Measurements from ENCODE around the gene SOCS1. TPM values are rescaled to one million over a fixed set of nuclear protein-coding genes. Genes with fewer than 3 reads are reported as not detected.

Gene SOCS1
- total and polyA plus RNA-seq, 9 of the 15 experiments (the other 6 are each of a cell fraction or from before 2014, with no cell fraction given): 0.04 to 7.5 (median 2.3) TPM

DNA sequence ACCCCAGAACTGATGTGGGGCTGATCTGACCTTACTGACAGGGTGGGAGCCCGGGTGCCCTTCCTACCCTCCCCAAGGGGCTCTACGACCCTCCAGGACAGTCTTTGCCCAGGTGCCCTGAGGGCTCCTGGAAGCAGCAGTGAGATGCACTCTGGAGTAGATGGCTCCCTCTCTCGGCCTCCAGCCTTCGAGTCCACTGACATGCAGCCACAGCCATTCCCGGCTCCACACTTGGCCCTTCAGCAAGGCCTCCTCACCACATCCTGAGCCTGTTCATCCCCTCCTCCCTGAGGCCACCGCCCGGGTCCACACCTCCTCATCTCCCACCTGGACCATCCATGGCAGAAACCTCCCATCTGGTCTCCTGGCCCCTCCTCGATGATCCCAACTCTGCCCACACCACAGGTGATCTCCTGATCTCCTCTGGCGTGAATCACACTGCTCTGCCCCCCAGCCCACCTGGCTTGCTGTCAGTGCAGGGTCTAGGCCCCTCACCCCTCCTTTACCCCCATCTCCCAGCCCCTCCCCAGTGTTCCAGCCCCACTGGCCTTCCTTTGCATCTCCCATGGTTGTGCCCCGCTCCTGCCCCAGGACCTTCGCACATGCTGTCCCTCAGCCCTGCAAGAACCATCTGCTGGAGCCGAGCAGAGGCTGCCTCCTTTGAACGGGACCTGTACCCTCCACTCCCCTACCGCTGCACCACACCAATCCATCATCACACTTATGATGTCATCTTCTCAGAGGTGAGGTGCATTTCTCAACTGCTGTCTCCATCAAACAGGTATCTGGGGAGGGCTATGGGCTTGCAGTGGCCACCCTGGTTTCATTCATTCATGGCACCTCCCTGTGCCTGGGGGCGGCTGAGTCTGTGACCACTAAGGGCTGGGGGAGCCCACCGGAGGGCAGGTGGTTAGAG is 44.7 kb downstream of the SOCS1 start (continued):
- TF ChIP-seq SRF (CRISPR knock-in tag; IDR thresholded peaks at IDR 0.05) (no peak), CTCF (IDR thresholded peaks at IDR 0.05 in 2 of 3, conservative IDR thresholded peaks at IDR 0.05 in 1 of 3; ENCODE audit: insufficient read depth in 2 of 3, low read depth in 1 of 3, low read length in 3 of 3) (peak in 2 of 3 experiments; percentile 16 to 30; a peak in 2 of 6 replicates), ZBTB1 (CRISPR knock-in tag; IDR thresholded peaks at IDR 0.05; ENCODE audit: borderline replicate concordance, low read depth) (no peak), WHSC1 (IDR thresholded peaks at IDR 0.05; ENCODE audit: low read length) (no peak), RBM25 (IDR thresholded peaks at IDR 0.05; ENCODE audit: low read depth, low read length, severe bottlenecking) (peak; percentile 37), ZNF311 (CRISPR knock-in tag; IDR thresholded peaks at IDR 0.05) (no peak), NFXL1 (CRISPR knock-in tag; IDR thresholded peaks at IDR 0.05) (no peak), BMI1 (IDR thresholded peaks at IDR 0.05; ENCODE audit: low read length) (no peak), RBM39 (optimal IDR thresholded peaks at IDR 0.05; ENCODE audit: low read depth, low read length) (no peak)
- TF ChIP-seq, protein P1, sequence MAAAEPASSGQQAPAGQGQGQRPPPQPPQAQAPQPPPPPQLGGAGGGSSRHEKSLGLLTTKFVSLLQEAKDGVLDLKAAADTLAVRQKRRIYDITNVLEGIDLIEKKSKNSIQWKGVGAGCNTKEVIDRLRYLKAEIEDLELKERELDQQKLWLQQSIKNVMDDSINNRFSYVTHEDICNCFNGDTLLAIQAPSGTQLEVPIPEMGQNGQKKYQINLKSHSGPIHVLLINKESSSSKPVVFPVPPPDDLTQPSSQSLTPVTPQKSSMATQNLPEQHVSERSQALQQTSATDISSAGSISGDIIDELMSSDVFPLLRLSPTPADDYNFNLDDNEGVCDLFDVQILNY (CRISPR knock-in tag; IDR thresholded peaks at IDR 0.05): no peak
- TF ChIP-seq, protein P2, sequence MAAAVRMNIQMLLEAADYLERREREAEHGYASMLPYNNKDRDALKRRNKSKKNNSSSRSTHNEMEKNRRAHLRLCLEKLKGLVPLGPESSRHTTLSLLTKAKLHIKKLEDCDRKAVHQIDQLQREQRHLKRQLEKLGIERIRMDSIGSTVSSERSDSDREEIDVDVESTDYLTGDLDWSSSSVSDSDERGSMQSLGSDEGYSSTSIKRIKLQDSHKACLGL (CRISPR knock-in tag; IDR thresholded peaks at IDR 0.05; ENCODE audit: borderline replicate concordance, poor library complexity, severe bottlenecking): no peak
- TF ChIP-seq, protein P3, sequence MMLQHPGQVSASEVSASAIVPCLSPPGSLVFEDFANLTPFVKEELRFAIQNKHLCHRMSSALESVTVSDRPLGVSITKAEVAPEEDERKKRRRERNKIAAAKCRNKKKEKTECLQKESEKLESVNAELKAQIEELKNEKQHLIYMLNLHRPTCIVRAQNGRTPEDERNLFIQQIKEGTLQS (IDR thresholded peaks at IDR 0.05): peak; percentile 47; the same call in 1 of the 2 replicates
- TF ChIP-seq, protein P3 (CRISPR knock-in tag; conservative IDR thresholded peaks at IDR 0.05): no peak

Data from K562 (cell line).